AG04449 (cell line): ENCODE data around the gene ACTN3.

Experiments used
- CTCF ChIA-PET: fragments of 350-600 bp; formaldehyde crosslinking; extraction: SDS; loops from one replicate; lab custom pipeline; 2021; ENCODE audit warnings: antibody characterized with exemption; lab: Yijun Ruan, JAX
- POLR2A ChIA-PET: fragments of 400-600, 350-600 bp; formaldehyde crosslinking; extraction: SDS; loops from one replicate; lab custom pipeline; 2020; ENCODE audit warnings: antibody characterized with exemption, inconsistent platforms; lab: Yijun Ruan, JAX
- DNase-seq: peaks from one replicate; pipeline ENCODE4 v3.0.0-alpha.2; 2010; ENCODE audit warnings: low read depth, low spot score
- H3K4me3 ChIP-seq: 2 replicates; pipeline ENCODE4 v1.5.1; 2011; ENCODE audit warnings: low read depth, mild to moderate bottlenecking, control low read depth, low read length
- TF ChIP-seq, protein P1 (sequence below): IDR thresholded peaks from one replicate; pipeline ENCODE4 v1.5.1; 2011; ENCODE audit warnings: mild to moderate bottlenecking, moderate library complexity, low read length, control low read depth, inconsistent platforms; ENCODE audit not compliant: insufficient read depth; ENCODE audit errors: missing control alignments

The ACTN3 gene

DNA sequence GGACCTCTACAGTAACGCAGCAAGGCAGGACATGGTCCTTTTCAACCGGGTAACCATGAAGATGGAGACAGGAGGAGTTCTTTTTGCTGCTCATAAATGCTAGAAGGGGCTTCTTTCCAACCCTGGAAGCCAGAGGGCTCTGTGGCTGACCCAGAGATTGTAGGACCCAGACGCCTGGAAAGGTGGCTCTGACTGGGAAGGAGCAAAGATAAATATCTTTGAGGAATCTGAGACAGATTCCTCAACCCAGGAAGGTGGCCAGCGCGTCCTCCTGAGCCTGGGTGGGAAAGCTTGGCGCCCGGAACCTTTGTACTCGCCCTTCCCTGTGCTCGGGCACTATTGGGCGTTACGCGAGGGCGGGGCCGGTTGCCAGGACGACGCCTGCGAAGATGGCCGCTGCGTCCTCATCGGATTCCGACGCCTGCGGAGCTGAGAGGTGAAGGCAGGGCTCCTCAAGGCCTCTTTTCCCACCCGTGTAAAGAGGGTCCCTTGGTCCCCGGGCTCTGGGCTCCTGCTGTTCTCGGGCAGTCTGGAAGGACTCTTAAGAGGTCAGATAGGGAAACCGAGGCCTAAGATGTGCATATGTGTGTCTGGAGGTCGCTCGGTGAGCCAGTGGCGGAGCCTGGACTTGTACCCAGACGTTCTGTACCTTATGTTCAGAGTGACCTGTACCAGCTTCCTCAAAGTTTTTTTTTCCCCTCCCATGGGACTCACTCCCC, 36.3 kb upstream of the ACTN3 start, which contains the start of gene BBS1:
Gene BBS1, plus strand, starts transcription at position 365 of the 719 bp plus-strand sequence. Its CDS starts 25 bp downstream, at position 390.
- ChIA-PET POLR2A (interaction anchor here (0.6 to 1.5 kb wide), 5 partner anchors 12 to 168 kb away, joined by 3 to 6 read pairs (median 3); partner anchors contain the start of genes DPP3, RBM4B and ZDHHC24), CTCF (interaction anchor here (1.8 kb wide), 1 partner anchor 168 kb away, joined by 12 read pairs; the partner anchor contains the start of gene RBM4B)
- peak within 1 kb of the TSS; percentile 87 for H3K4me3 ChIP-seq
- DNase-seq, result peak; percentile 4
- TF ChIP-seq, protein P1, sequence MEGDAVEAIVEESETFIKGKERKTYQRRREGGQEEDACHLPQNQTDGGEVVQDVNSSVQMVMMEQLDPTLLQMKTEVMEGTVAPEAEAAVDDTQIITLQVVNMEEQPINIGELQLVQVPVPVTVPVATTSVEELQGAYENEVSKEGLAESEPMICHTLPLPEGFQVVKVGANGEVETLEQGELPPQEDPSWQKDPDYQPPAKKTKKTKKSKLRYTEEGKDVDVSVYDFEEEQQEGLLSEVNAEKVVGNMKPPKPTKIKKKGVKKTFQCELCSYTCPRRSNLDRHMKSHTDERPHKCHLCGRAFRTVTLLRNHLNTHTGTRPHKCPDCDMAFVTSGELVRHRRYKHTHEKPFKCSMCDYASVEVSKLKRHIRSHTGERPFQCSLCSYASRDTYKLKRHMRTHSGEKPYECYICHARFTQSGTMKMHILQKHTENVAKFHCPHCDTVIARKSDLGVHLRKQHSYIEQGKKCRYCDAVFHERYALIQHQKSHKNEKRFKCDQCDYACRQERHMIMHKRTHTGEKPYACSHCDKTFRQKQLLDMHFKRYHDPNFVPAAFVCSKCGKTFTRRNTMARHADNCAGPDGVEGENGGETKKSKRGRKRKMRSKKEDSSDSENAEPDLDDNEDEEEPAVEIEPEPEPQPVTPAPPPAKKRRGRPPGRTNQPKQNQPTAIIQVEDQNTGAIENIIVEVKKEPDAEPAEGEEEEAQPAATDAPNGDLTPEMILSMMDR, result no peak

DNA sequence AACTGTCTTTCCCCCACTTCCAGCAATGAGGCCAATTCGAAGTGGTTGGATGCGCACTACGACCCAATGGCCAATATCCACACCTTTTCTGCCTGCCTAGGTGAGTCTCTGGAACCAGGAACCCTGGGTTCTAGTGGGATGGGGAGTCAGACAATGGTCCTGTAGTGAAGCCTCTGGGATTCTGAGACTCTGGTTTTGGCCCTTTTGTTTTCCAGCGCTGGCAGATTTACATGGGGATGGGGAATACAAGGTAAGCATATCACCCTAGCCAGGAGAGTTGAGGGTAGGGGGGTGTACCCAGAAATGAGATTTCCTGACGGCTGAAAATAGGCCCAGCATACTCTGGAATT, 35.7 kb upstream of the ACTN3 start:
- ChIA-PET POLR2A (interaction anchor here (0.6 to 1.5 kb wide), 5 partner anchors 12 to 167 kb away, joined by 3 to 6 read pairs (median 3); partner anchors contain the start of genes DPP3, RBM4B and ZDHHC24), CTCF (interaction anchor here (1.8 kb wide), 1 partner anchor 167 kb away, joined by 12 read pairs; the partner anchor contains the start of gene RBM4B)
- H3K4me3 ChIP-seq, result peak overlapping the region; percentile 87
- DNase-seq, result no peak
- TF ChIP-seq, protein P1, result no peak

DNA sequence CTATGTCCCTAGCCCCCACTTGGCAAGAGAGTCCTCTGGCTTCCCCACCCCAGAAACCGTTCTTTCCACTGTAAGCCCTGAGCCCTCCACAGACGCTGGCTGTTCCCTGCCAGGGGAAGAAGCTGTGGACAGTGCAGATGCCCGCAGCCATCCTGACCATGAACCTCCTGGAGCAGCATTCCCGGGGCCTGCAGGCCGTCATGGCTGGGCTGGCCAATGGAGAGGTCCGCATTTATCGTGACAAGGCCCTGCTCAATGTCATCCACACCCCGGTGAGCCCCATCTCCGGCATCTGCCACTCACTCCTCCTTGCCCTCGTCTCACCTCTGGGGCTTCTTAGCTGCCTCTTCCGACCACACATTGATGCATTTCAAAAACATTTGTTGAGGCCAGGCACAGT, 23.1 kb upstream of the ACTN3 start:
- H3K4me3 ChIP-seq, result no peak overlapping the region
- POLR2A ChIA-PET, result no interaction called here
- CTCF ChIA-PET, result no interaction called here
- TF ChIP-seq, protein P1, result no peak
- DNase-seq, result no peak

DNA sequence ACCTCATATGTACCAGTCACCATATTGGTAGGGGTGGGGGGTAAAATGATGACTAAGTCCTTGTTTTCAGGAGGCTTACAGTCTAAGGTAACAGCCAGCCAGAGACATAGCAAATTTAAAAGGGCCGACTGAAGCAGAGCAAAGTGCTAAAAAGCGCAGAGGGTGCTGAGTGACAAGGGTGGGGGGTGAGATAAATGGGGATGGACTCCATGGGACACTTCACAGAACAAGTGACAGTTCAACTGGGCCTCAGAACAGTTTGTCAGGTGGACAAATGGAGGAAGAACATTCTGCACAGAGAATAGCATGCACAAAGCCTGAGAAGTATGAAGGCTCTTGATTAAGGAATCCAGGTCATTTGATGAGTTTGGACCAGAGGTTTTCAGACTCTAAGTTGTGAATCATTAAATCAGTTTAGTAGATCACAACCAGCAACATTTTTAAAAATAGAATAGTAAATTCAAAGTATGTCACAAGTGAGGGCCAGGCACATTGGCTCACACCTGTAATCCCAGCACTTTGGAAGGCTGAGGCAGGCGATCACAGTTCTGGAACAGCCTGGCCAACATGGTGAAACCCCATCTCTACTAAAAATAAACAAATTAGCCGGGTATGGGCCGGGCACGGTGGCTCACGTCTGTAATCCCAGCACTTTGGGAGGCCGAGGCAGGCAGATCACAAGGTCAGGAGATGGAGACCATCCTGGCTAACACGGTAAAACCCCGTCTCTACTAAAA, 22.2 kb upstream of the ACTN3 start:
- POLR2A ChIA-PET, result no interaction called here
- CTCF ChIA-PET, result no interaction called here

DNA sequence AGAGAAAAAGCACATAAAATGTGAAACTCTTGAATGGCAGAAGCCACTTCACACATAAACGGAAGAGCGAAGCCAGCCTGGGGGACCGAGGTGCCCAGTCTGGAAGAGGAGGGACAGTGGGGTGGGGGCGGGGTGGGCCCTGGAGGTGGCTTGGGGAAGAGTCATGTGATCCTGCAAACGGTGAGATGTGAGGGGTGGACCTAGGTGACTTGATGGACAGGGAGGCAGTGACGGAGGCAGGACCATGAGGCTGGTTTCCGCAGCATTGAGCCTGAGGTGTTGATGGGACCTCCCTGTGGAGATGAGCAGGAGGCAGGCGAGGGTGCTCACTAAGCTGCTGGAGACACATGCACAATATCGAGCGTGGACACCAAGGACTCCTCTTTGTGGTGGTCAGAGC, 17.6 kb upstream of the ACTN3 start:
- H3K4me3 ChIP-seq, result no peak overlapping the region
- DNase-seq, result no peak
- TF ChIP-seq, protein P1, result no peak
- ChIA-PET POLR2A (no interaction called here), CTCF (no interaction called here)

More for the DNA sequence above, 22.2 kb upstream of the ACTN3 start:
- TF ChIP-seq, protein P1, result no peak
- H3K4me3 ChIP-seq, result no peak overlapping the region
- no peak for DNase-seq

DNA sequence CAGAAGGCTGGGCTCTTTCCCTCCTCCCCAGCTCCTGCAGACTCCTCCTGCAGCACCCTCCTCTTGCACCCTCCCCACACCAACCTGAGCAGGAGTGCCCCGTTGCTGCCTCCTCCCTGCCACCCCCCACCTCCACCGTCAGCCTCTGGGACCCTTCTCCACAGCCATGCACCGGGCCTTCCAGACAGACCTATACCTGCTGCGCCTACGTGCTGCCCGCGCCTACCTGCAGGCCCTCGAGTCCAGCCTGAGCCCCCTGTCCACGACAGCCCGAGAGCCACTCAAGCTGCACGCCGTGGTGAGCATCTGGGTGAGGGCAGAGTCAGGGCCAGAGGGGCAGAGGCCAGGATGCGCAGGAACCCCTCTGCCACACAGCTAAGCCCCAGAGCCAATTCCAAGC, 17.0 kb upstream of the ACTN3 start:
- TF ChIP-seq, protein P1, result no peak
- H3K4me3 ChIP-seq, result no peak overlapping the region
- DNase-seq, result no peak
- CTCF ChIA-PET, result interaction anchor here (0.9 to 1.2 kb wide), 2 partner anchors 13 to 14 kb away, joined by 3 read pairs; no protein-coding TSS in a partner anchor
- POLR2A ChIA-PET, result interaction anchor here (0.9 kb wide), 1 partner anchor 16 kb away, joined by 4 read pairs; the partner anchor contains the start of gene ZDHHC24
